EH (cell line): ENCODE results near the gene MBD1.
"Not testable (repeated sequence)": the region's sequence is repeated elsewhere in the genome, so short reads cannot be mapped to it uniquely, and the experiment has no call there.

Experiments used
- DNase-seq: peaks from one replicate; pipeline ENCODE4 v3.0.0-alpha.2; 2015; ENCODE audit warnings: low read depth

The MBD1 gene

DNA sequence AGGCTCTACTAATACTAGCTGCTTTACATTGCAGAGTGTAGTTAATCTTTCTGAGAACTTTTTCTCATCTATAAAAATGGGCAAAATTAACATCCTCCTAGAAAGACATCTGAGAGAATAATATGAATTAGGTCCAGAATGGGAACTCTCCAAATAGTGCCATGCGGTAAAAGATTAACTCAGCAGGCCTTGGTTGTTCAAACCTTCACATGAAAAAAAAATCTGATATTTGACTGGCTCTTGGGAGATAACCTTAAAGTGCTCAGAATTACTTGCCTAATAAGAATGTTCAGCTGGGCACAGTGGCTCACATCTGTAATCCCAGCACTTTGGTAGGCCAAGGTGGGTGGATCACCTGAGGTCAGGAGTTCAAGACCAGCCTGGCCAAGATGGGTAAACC is 11.7 kb upstream of the MBD1 start:
- no peak for DNase-seq

DNA sequence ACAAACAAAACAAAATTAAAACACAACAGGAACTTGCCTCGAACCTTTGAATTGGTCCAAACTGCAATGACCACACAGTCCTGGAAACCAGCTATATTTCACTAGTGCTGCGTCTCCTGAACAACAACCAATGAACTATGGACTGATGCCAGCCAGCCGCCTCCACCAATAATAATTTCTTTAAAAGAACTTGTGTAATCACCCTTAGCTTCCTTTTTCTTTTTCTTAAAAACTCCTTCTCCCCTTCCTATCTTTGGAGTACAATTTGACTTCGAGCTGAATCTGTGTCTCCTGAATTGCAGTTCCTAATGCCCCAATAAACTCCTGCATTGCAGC is 7.8 kb upstream of the MBD1 start:
- DNase-seq, result no peak

DNA sequence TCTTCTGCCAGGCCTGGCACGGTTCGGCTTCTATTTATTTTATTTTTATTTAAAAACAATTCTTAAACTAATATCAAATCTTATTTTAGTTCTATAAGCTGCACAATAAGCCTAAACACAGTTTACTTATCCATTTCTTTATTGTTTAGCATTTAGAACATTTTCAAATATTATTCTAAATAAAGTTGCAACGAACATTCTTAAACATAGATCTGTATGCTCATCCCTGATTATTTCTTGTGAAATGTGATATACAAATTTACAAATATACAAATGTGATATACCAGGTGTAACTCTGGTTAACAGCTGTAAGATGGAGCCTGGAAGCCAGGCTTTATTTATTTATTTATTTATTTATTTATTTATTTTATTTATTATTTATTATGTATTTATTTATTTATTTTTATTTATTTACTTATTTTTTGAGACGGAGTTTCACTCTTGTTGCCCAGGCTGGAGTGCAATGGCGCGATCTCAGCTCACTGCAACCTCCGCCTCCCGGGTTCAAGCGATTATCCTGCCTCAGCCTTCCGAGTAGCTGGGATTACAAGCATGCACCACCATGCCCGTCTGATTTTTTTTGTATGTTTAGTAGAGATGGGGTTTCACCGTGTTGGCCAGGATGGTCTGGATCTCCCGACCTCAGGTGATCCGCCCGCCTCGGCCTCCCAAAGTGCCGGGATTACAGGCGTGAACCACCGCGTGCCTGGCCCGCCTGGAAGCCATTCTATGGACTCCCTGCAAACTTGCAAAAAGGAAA is 7.2 kb upstream of the MBD1 start:
- not testable (repeated sequence) for DNase-seq

DNA sequence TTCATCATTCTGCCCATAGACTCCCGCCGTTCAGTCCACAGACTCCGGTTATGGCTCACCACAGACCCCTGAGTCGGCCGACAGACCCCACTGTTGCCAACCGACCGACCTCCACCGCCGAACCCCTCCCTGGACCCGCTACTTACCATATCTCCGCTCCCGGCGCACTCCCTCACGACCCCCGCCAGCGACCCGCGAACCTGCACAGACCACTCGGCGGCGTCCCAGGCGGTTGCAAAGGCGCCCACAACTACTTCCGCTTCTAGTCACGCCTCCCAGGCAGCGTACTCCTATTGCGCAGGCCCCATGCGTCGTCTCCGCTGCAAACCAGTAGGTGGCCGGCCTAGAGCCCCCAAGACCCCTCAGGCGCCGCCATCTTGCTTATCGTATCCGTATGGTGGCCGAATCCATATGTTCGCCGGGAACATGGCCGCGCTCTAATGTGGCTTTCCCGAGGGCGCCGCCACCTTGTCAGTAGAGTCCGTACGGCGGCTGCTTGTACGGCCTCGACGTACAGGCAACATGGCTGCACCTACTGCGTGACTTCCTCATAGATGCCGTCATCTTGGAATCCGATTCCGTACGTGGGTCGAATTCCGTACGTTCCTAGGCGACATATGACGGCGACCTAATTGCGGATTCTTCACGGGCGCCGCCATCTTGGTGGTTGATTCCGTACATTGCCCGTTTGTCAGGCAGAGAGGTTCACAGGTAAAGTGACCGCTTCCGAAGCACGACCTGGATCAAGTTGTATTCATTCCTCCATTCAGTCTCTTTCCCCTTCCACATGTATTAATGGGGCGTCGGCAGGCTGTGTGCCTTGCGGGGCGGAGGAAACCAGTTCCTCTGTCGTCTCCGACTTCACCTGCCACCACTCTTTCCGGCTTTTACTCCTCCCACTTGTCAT is 6.4 kb upstream of the MBD1 start, which contains the start of gene CXXC1:
CXXC1 (minus strand) TSS at position 252 of the 907 bp plus-strand sequence; CDS start at position 149, 103 bp downstream.
- peak; percentile 100 for DNase-seq

DNA sequence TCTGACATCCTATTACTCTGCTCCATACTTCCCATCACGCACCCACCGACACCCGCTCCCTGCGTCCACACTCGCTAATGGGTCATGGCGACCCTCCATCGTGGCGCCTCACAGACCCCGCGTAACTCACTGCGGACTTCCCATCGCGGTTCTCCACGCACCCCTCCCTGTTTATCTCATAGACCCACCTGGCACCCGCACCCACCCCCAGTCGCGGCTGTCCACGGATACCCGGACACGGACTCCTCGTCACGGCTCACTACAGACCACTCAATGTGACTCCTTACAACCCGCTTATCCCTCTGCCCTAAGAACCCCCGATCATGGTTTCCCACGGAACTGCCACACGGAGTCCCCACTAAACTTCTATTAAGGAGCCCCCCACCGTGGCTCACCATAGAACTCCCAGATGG is 5.7 kb upstream of the MBD1 start:
- DNase-seq, result no peak

DNA sequence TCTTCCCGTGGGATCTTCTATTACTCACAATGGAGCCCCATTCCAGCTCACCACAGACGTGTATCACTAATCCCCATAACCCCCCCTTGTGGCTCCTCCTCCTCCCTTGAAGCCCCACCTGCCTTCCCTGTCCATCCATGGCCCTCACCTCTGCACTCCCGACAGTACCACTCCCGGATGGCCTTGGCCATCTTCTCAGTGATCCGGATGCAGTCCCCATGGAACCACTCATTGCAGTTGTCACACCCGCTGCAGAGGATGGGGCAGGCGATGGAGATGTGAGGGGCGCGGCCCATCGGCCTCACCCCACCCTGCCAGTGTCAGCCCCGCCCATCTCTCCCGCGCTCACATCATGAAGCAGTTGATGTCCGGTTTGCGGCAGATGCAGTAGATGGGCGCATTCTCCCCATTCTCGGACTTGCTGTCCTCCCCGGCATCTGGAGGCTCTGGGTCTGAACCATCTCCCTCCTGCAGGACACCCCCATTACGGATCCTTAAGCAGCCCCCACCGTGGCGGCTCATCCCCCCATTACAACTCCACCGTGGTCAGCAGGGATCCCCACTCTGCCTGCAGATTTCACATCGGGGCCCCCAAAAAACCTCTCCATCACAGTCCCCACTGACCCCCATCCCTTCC is 5.2 kb upstream of the MBD1 start:
- peak; percentile 59 for DNase-seq

DNA sequence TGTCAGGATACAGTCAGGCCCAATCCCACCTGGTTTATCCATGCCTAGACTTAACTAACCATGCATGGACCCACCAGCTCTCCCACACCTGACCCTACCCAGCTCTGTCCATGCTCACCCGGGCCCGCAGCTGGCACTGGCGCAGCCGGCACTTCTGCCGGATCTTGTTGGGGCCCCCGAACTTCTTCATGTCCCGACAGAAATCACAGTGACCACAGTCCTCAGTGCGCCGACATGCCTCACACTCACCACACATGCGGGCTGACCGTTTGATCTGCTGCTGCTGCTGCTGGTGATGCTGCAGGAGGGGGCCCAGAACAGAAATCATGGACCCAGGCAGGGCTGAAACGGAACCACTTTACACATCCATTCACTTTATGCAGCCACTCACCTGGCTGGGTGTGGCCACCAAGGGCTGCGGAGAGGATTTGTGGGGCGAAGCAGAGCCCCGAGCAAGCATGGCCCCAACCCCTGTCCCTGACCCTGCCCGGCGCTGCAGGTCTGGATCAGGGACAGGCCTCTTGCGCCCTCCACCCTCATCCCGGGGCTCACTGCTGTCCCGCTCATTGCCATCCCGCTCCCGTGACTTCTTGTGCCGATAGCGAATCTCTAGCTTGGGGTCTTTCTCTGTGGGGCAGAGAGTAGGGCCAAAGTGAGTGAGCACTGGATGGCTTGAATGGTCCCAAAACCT is 4.5 kb upstream of the MBD1 start:
- DNase-seq, result no peak

DNA sequence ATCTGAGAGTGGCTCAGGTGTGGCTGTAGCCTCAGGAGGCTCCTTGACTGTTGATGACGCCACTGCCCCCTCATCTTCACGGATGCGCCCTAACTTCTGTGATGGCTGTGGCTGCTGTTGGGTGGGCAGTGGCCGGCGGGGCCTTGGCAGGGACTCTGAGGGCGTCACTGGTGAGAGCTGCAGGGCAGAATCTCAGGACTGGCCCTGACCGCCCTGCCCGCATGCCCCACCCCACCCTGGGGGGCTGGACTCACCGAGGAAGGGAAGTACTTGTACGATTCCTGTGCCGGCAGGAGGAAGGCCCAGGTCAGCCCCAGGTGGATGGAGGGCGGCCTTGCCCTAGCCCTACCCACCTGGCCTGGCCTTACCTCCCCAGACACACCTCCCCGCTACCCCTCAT is 3.7 kb upstream of the MBD1 start:
- DNase-seq, result no peak

DNA sequence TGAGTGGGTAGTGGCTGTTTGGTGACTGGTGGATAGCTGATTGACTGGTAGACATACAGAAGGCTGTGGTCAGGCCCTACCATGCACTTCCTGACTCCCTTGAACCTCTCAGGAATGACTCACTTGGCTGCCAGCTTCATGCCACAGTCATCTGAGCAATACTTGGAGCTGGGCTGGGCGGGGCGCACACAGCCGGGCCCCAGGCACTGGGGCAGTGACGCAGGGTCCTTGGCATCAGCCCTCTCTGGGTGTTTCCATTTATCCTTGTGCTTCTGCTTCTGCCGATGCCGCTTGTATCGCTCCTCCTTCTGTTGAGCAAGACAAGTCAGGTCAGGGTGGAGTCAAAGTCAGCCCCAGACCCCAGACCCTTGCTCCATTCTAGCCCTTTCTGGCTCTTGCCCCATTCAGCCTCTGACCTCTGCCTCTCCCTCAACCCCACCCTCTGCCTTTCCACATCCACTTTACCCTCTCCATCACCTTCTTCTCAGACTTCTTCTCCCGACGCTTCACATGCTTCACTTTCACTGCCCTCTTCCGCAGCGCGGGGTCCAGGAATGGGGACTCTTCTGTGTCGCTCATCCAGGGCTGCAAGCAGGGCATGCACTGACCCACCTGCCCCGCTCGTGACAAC is 3.0 kb upstream of the MBD1 start:
- peak; percentile 12 for DNase-seq

DNA sequence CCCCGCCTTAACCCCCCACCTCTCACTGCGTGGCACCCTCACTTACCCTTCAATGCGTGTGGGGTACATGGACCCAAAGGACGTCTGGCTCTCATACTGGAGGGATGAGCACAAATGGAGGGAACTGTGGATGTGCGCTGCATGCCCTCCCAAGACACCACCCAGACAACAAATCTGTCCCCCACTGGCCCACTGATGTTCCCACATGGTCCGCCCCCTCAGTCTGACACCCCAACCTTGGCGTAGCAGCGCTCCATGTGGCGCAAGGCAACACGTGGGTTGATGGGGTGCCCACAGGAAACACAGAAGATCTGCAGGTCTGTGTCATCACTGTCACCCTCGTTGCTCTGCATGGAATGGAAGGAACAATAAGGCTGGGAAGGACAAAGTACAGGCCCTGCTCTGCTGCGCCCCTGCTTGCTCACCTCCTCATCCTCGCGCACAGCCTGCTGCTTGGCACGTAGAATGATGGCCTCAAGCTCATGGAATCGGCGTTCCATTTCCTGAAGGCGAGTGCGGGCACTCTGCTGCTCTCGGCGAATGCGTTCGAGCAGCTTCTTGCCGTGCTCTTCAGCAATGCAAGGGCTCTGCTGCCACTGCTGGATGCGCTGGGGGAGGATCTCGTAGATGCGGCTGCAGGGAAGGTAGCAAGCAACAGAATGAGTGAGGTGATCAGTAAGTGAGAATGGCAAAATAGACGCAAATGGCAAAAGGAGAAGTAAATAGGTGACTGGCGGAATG is 2.3 kb upstream of the MBD1 start:
- no peak for DNase-seq

DNA sequence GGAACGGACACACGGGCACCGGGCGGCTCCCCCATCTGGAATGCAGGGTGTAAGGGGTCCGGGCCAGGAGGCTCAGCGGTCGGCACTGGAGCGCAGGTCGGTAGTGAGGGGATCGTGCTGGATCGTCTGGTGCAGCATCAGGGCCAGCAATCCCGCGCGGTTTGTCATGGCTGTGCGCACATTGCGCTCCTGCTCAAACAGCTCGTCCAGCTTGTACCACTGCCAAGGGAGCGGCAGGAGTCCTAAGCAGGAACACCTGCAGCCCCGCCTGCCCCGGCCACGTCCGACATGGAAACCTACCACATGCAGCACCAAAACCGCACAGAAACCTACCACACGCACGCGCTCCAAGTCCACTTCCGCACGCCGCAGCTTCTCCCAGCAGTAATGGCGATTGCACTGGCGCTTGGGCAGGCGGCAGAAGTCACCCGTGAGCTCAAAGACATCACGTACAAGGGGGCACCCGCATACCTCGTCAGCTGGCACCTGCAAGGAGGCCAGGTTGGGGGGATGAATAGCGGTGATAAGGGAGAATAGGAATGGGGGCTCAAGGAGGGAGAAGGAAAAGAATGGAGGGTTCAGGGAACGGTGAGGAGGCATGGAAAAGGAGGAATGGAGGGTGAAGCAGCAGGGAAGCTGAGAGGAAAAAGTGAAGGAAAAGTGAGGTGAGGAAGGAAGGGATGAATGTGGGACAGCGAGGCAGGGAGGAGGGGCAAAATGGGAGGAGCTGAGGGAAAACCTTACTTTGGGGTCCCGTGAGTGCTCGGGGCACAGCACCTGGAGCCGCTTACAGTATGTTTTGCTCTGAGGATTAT is 1.4 kb upstream of the MBD1 start:
- no peak for DNase-seq

DNA sequence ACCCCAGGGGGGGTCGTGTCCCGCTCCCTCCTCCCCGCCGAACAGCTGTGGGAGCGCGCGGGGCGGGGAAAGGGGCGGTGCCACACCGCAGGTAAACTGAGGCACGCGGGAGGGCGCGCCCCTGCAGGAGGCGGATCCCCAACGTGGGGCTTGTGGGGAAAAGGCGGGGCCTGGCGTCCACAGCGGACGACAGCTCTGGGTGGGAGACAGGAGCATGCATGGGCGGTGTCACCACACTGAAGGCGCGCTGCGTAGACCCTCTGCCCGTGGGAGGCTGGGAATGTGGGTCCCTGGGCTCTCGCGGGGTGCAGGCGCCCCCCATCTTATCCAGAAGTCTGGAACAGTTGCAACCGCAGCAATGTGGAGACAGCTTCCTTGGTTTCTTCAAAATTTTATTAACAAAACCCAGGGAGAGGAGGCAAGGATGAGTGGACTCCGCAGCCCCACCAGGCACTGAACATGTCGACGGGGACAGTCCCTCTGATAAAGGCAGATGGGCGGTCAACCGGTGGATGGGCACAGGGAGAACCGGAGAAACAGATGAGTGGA is 723 bp upstream of the MBD1 start:
- no peak for DNase-seq

DNA sequence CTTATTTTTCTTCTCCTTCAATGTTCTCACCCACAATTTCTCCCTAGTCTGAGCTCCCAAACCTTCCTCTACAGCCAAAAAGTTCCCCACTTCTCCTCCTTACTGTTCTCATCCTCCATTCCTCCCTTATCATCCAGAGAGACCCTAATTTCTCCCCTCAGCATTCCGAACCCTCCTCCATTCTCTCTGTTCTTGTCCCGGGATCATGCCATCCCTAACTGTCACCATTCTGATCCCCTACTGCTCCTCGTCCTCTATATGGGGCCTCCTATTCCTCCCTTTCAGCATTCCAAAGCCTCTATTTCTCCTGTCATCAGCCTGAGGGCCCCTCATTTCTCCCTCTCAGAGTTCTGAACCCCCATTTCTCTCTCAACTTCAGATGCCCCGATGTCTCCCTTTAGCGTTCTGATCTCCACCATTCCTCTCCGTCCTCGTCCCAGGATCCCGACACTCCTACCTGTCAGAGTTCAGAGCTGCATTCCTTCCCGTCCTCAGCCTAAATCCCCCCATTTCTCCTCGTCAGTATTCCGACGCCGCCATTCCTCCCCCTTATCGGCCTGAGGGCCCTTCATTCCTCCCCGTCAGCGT is 522 bp downstream of the MBD1 start:
- DNase-seq, result peak; percentile 7

DNA sequence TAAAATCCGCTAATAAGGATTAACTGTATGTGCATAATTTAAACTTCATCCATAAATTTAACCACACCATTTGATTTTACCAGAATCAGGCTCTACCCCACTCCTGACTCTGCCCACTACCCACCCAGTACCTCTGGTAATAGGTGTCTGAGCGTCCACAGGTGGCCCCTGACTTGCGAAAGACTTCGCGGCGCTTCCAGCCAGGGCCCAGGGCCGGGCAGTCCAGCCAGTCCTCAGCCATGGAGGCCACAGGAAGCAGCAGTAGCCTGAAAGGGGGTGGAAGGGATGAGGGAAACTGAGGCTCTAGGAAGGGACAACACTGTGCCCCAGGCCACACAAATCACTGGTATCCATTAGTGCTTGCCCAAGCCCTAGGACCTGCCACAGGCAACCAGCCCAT is 1.6 kb downstream of the MBD1 start:
- DNase-seq, result no peak

DNA sequence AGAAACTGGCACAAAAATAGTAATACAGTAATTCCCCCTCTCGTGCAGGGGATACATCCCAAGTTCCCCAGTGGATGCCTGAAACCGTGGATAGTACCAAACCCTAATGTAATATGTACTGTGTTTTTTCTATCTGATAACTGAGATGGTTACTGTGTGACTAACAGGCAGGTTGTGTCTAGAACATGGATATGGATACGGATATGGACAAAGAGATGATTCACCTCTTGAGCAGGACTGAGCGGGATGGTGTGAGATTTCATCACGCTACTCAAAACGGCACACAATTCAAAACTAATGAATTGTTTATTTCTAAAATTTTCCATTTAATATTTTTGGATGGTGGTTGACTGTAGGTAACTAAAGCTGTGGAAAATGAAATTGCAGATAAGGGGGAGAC is 3.4 kb downstream of the MBD1 start:
- peak; percentile 42 for DNase-seq

DNA sequence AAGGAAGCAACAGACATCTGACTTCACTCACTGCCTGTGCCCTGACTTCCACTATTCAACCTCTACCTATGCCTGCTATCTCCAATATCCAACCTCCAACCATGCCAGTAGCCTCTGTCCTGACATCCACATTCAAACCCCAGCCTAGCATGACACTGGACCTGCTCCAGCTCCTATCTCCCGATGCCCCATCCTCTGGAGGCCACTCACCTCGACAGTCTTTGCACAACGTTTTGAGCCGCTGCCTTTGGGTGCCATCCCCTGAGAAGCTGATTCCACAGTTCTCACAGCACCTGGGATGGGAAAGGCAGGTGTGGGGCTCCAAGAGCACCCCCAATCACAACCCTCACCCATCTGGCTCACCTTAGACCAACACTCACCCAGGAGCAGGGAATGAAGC is 4.9 kb downstream of the MBD1 start:
- DNase-seq, result no peak

DNA sequence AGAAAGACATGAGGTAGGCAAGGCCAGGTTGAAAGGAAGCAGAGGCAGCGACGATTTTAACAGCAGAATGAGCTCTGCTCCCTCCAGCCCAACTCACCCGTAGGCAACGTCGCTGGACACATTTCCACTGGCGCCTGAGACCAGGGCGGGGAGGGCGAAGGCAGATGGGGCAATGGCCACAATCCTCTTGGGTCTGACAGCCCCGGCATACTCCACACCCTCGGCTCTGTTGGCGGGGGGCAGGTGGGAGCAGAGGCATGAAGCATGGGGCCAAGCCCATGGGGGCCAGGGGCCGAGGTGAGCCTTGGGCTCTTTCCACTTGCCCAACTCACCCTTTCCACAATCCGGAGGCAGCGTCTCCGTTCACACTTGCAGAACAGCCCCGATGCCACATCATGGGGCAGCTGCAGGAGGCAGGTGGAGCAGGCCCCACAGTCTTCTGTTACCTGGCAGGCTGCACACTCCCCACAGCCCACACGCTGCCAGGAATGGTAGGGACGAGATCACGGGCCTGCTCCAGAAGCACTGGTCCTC is 5.8 kb downstream of the MBD1 start:
- no peak for DNase-seq

DNA sequence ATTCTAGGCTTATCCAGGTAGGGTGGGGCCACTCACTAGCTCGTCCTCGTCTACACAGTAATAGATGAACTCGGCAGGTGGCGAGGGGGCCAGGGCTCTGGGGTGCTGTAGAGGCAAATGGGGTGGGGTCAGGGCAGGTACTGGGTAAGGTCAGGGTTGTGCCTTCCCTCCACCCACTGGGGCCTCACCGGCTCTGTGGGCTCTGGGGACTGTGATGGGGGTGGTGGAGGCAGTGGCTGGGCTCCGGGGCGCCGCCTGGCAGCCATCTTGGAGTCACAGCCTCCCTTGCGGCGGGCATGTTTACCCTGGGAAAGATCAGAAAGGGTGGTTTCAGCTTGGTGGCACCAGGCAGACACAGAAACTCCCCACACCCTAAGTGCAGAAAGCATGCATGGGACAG is 6.4 kb downstream of the MBD1 start:
- DNase-seq, result no peak

DNA sequence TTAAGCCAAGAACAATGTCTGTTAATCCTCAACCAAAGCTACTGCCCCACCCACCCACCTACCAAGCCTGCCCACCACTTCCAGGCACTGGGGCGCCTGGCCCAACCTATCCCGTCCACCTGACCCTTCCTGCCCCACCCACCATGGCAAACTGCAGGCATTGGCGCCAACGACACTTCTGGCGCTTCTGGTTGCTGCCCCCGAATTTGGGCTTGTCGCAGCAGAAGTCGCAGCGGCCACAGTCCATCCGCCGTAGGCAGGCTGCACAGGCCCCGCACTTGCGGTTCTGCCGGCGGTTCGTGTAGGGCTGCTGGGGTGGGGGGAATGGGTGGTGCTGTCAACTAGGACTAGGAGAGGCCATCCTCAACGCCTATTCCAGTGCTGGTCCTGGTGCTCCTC is 7.3 kb downstream of the MBD1 start:
- DNase-seq, result no peak
